ENCODE results near the gene LSM8. TPM values are rescaled to one million over a fixed set of nuclear protein-coding genes. Genes with fewer than 3 reads are reported as not detected.

The LSM8 gene
- total and polyA plus RNA-seq, 2 of the 8 experiments (the other 6 are each of a cell fraction or from before 2014, with no cell fraction given), result 36.9 to 51.0 TPM

DNA sequence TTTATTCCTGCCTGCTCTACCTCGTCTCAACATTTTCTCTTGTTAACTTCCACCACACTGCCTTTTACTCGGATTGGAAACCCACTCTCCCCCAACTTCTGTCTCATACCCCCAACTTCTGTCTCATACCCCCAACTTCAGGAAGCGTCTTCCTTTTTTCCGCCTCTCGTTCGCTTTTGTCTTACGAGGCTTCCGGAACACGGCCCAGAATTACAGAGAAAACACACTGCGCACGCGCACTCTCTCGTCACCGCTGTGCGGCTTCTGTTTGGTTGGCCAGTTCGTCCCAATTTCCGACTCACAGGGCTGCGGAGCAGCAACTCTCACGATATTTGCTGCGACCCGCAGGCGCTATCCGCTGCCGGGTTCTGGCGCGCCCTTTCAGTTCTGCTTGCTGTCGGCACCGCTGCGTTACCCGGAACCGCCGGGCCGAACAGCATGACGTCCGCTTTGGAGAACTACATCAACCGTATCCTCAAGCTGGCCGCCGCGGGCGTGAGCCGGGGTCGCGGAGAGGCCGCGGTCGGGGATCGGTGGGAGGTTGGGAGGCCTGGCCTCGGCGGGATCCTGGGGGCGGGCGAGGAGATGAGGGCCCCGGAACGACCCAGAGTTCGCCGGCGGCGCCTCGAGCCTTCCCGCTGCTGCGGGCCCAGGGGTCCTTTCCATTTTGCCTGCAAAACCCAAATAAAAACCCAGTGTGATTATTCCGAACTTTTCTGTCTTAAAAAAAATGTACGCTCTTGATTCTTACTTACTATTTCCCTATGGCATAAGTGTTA is at the start of gene LSM8 (continued):
- TF ChIP-seq, protein P1, sequence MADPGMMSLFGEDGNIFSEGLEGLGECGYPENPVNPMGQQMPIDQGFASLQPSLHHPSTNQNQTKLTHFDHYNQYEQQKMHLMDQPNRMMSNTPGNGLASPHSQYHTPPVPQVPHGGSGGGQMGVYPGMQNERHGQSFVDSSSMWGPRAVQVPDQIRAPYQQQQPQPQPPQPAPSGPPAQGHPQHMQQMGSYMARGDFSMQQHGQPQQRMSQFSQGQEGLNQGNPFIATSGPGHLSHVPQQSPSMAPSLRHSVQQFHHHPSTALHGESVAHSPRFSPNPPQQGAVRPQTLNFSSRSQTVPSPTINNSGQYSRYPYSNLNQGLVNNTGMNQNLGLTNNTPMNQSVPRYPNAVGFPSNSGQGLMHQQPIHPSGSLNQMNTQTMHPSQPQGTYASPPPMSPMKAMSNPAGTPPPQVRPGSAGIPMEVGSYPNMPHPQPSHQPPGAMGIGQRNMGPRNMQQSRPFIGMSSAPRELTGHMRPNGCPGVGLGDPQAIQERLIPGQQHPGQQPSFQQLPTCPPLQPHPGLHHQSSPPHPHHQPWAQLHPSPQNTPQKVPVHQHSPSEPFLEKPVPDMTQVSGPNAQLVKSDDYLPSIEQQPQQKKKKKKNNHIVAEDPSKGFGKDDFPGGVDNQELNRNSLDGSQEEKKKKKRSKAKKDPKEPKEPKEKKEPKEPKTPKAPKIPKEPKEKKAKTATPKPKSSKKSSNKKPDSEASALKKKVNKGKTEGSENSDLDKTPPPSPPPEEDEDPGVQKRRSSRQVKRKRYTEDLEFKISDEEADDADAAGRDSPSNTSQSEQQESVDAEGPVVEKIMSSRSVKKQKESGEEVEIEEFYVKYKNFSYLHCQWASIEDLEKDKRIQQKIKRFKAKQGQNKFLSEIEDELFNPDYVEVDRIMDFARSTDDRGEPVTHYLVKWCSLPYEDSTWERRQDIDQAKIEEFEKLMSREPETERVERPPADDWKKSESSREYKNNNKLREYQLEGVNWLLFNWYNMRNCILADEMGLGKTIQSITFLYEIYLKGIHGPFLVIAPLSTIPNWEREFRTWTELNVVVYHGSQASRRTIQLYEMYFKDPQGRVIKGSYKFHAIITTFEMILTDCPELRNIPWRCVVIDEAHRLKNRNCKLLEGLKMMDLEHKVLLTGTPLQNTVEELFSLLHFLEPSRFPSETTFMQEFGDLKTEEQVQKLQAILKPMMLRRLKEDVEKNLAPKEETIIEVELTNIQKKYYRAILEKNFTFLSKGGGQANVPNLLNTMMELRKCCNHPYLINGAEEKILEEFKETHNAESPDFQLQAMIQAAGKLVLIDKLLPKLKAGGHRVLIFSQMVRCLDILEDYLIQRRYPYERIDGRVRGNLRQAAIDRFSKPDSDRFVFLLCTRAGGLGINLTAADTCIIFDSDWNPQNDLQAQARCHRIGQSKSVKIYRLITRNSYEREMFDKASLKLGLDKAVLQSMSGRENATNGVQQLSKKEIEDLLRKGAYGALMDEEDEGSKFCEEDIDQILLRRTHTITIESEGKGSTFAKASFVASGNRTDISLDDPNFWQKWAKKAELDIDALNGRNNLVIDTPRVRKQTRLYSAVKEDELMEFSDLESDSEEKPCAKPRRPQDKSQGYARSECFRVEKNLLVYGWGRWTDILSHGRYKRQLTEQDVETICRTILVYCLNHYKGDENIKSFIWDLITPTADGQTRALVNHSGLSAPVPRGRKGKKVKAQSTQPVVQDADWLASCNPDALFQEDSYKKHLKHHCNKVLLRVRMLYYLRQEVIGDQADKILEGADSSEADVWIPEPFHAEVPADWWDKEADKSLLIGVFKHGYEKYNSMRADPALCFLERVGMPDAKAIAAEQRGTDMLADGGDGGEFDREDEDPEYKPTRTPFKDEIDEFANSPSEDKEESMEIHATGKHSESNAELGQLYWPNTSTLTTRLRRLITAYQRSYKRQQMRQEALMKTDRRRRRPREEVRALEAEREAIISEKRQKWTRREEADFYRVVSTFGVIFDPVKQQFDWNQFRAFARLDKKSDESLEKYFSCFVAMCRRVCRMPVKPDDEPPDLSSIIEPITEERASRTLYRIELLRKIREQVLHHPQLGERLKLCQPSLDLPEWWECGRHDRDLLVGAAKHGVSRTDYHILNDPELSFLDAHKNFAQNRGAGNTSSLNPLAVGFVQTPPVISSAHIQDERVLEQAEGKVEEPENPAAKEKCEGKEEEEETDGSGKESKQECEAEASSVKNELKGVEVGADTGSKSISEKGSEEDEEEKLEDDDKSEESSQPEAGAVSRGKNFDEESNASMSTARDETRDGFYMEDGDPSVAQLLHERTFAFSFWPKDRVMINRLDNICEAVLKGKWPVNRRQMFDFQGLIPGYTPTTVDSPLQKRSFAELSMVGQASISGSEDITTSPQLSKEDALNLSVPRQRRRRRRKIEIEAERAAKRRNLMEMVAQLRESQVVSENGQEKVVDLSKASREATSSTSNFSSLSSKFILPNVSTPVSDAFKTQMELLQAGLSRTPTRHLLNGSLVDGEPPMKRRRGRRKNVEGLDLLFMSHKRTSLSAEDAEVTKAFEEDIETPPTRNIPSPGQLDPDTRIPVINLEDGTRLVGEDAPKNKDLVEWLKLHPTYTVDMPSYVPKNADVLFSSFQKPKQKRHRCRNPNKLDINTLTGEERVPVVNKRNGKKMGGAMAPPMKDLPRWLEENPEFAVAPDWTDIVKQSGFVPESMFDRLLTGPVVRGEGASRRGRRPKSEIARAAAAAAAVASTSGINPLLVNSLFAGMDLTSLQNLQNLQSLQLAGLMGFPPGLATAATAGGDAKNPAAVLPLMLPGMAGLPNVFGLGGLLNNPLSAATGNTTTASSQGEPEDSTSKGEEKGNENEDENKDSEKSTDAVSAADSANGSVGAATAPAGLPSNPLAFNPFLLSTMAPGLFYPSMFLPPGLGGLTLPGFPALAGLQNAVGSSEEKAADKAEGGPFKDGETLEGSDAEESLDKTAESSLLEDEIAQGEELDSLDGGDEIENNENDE (IDR thresholded peaks at IDR 0.05; ENCODE audit: insufficient replicate concordance, low read length), result no peak
- TF ChIP-seq SP4 (IDR thresholded peaks at IDR 0.05; ENCODE audit: low read length) (no peak), SIX5 (IDR thresholded peaks at IDR 0.05; ENCODE audit: low read depth, low read length) (no peak), SRF (IDR thresholded peaks at IDR 0.05; ENCODE audit: low read depth, low read length) (no peak), CREB1 (IDR thresholded peaks at IDR 0.05) (peak; percentile 77), EZH2 (IDR thresholded peaks at IDR 0.05; ENCODE audit: low read depth, low read length, severe bottlenecking) (no peak), GABPA (IDR thresholded peaks at IDR 0.05; ENCODE audit: borderline replicate concordance, insufficient read depth, low read length) (no peak), RFX5 (IDR thresholded peaks at IDR 0.05; ENCODE audit: borderline replicate concordance, low read depth, low read length) (no peak)
- TF ChIP-seq, protein P2, sequence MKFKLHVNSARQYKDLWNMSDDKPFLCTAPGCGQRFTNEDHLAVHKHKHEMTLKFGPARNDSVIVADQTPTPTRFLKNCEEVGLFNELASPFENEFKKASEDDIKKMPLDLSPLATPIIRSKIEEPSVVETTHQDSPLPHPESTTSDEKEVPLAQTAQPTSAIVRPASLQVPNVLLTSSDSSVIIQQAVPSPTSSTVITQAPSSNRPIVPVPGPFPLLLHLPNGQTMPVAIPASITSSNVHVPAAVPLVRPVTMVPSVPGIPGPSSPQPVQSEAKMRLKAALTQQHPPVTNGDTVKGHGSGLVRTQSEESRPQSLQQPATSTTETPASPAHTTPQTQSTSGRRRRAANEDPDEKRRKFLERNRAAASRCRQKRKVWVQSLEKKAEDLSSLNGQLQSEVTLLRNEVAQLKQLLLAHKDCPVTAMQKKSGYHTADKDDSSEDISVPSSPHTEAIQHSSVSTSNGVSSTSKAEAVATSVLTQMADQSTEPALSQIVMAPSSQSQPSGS (IDR thresholded peaks at IDR 0.05; ENCODE audit: low read length), result no peak

Measured in H1 (cell line).